Panc1 (cell line): ENCODE results near the gene SLC24A4. TPM values are rescaled to one million over a fixed set of nuclear protein-coding genes. Genes with fewer than 3 reads are reported as not detected.

ENCODE experiments used
- ATAC-seq: fragments of 200-7000 bp; cut with Tn5 transposase; 2 replicates; pipeline ENCODE4 v1.9.1; 2020; ENCODE audit warnings: mild to moderate bottlenecking, moderate library complexity
- BruUV-seq: library from RNA; stranded (reverse); fragments of 400-500 nt; replicated peaks from 2 replicates; lab custom pipeline; 2021; lab: Mats Ljungman, UMichigan
- CTCF ChIA-PET: fragments of 300-600 bp; sonication (Branson Sonifier 250); formaldehyde crosslinking; loops from one replicate; lab custom pipeline; 2022; ENCODE audit warnings: antibody characterized with exemption; lab: Charles Lee
- POLR2A ChIA-PET: fragments of 300-600 bp; sonication (Branson Sonifier 250); formaldehyde crosslinking; loops from one replicate; lab custom pipeline; 2022; ENCODE audit warnings: antibody characterized with exemption; lab: Charles Lee
- DNase-seq: peaks from one replicate; pipeline ENCODE4 v3.0.0-alpha.2; 2010; ENCODE audit warnings: low read depth, low spot score
- H3K27ac ChIP-seq: 2 replicates; pipeline ENCODE4 v1.5.1; 2011; ENCODE audit warnings: mild to moderate bottlenecking, low read length, inconsistent platforms
- H3K27me3 ChIP-seq: fragments of 200-500 bp; sonication (Bioruptor generic); 2 replicates; pipeline ENCODE4 v1.6.0; 2014; ENCODE audit warnings: low read length, inconsistent platforms; ENCODE audit not compliant: control insufficient read depth, insufficient read depth
- H3K36me3 ChIP-seq: fragments of 200-500 bp; sonication (Bioruptor generic); 2 replicates; pipeline ENCODE4 v1.5.1; 2014; ENCODE audit warnings: inconsistent platforms, mild to moderate bottlenecking, low read length, moderate library complexity; ENCODE audit not compliant: control insufficient read depth, insufficient read depth
- H3K4me1 ChIP-seq: 2 replicates; pipeline ENCODE4 v1.5.1; 2011; ENCODE audit warnings: inconsistent platforms, mild to moderate bottlenecking, low read length, moderate library complexity; ENCODE audit not compliant: control insufficient read depth, insufficient read depth
- H3K4me3 ChIP-seq, 2 experiments: 2 replicates each; pipeline ENCODE4 v1.5.1; 2011 to 2012; ENCODE audit warnings: low read depth in 2 of 2, low read length in 2 of 2, mild to moderate bottlenecking in 2 of 2, inconsistent platforms in 1 of 2, moderate library complexity in 1 of 2
- H3K9me3 ChIP-seq: fragments of 200-500 bp; sonication (Bioruptor generic); 2 replicates; pipeline ENCODE4 v1.5.1; 2014; ENCODE audit warnings: low read depth, mild to moderate bottlenecking, inconsistent platforms, low read length, moderate library complexity; ENCODE audit not compliant: control insufficient read depth, insufficient read depth
- CTCF ChIP-seq: fragments of 450-650 bp; IDR thresholded peaks from 2 replicates; pipeline ENCODE4 v1.5.1; 2017; ENCODE audit warnings: mild to moderate bottlenecking
- POLR2AphosphoS5 ChIP-seq: IDR thresholded peaks from 2 replicates; pipeline ENCODE4 v1.6.1; 2012; ENCODE audit warnings: mild to moderate bottlenecking, low read depth, low read length, moderate library complexity
- REST ChIP-seq, 2 experiments: IDR thresholded peaks; 2 replicates each; pipeline ENCODE4 v1.6.1; 2011 to 2012; ENCODE audit warnings: low read depth in 2 of 2, control low read depth in 1 of 2, low read length in 1 of 2, mild to moderate bottlenecking in 1 of 2, moderate library complexity in 1 of 2; ENCODE audit not compliant: insufficient read depth in 1 of 2
- SIN3A ChIP-seq: IDR thresholded peaks from 2 replicates; pipeline ENCODE4 v1.6.1; 2012; ENCODE audit warnings: low read depth, mild to moderate bottlenecking, low read length, moderate library complexity, borderline replicate concordance; ENCODE audit not compliant: insufficient read depth
- TCF7L2 ChIP-seq: IDR thresholded peaks from 2 replicates; pipeline ENCODE4 v1.6.1; 2011; ENCODE audit warnings: mild to moderate bottlenecking, low read depth, low read length, inconsistent platforms
- in situ Hi-C: cut with HindIII; loops from 2 replicates; pipeline ENCODE4 v1.10.0; 2016; ENCODE audit warnings: low sequenced_read_pairs, low pct_unique_long_range_greater_than_20kb
- intact Hi-C: fragments of 100-400 bp; cut with micrococcal nuclease; formaldehyde crosslinking; loops from one replicate; pipeline ENCODE4 v1.10.0; 2022; ENCODE audit not compliant: unreplicated experiment
- total RNA-seq: library from RNA; stranded (reverse); gene quantifications from one replicate; pipeline ENCODE4 v1.2.1, GENCODE V29; 2021; ENCODE audit not compliant: unreplicated experiment

SLC24A4 gene
- total RNA-seq, 1 experiment from 2014 or later: not detected

GRCh38 chr14:92491782-92492181 lies 168.8 kb downstream of the SLC24A4 start:
- BruUV-seq: no TSS peak
- no peak overlapping the region for H3K4me3 ChIP-seq
- TF ChIP-seq REST (IDR thresholded peaks at IDR 0.05; ENCODE audit: insufficient read depth in 1 of 2, low read depth in 2 of 2, low read length in 1 of 2): no peak
- no peak for TF ChIP-seq SIN3A
- TF ChIP-seq TCF7L2: no peak
- intact Hi-C loops: no loop called here
- in situ Hi-C loops: no loop called here
- no peaks in the 10 kb centered on the region for H3K9me3 ChIP-seq
- ChIA-PET CTCF (no interaction called here), POLR2A (no interaction called here)
- no peak overlapping the region for H3K27ac ChIP-seq
- H3K27me3 ChIP-seq: no peaks in the 10 kb centered on the region
- H3K4me1 ChIP-seq: no peaks in the 10 kb centered on the region
- H3K36me3 ChIP-seq: no peaks in the 10 kb centered on the region
- no peak for DNase-seq
- no peak for ATAC-seq

- Histone ChIP-seq H3K4me1 (no peaks in the 10 kb centered on the region), H3K27me3 (no peaks in the 10 kb centered on the region), H3K36me3 (no peaks in the 10 kb centered on the region), H3K27ac (no peak overlapping the region), H3K4me3 (no peak overlapping the region), H3K9me3 (no peaks in the 10 kb centered on the region)
- in situ Hi-C loops (no loop called here), intact Hi-C loops (no loop called here)
- POLR2A ChIA-PET: no interaction called here
- TF ChIP-seq REST (IDR thresholded peaks at IDR 0.05; ENCODE audit: insufficient read depth in 1 of 2, low read depth in 2 of 2, low read length in 1 of 2): no peak
- no peak for TF ChIP-seq TCF7L2
- no peak for TF ChIP-seq SIN3A
- TF ChIP-seq CTCF: no peak
- no peak for TF ChIP-seq POLR2AphosphoS5
- CTCF ChIA-PET: no interaction called here
- ATAC-seq (no peak), DNase-seq (no peak)
- no TSS peak for BruUV-seq
These were observed 169.3 kb downstream of the SLC24A4 start for GRCh38 chr14:92492258-92492657.
